Endothelial cell of umbilical vein (primary cell): ENCODE data around the gene VTI1A. TPM values are rescaled to one million over a fixed set of nuclear protein-coding genes. Genes with fewer than 3 reads are reported as not detected.
A peak's percentile ranks its signal among the peaks of the same experiment; 100 is the strongest.

Source experiments
- BruUV-seq: library from RNA; stranded (reverse); fragments of 400-500 nt; replicated peaks from 2 replicates; lab custom pipeline; 2021; lab: Mats Ljungman, UMichigan
- CTCF ChIA-PET: fragments of 300-600, 350-600 bp; sonication (Branson Sonifier 250); formaldehyde crosslinking; loops from one replicate; lab custom pipeline; 2021; ENCODE audit warnings: antibody characterized with exemption, inconsistent platforms; lab: Charles Lee
- POLR2A ChIA-PET: fragments of 300-600, 350-600 bp; sonication (Branson Sonifier 250); formaldehyde crosslinking; loops from one replicate; lab custom pipeline; 2021; ENCODE audit warnings: antibody characterized with exemption, inconsistent platforms; lab: Charles Lee
- DNase-seq: peaks from one replicate; pipeline ENCODE4 v3.0.0-alpha.2; 2011; ENCODE audit warnings: low read depth, low spot score
- FAIRE-seq: peaks from 2 replicates; lab custom pipeline; 2011; peaks lifted over from hg19 to GRCh38; lab: Jason Lieb, UNC
- H2AFZ ChIP-seq: 2 replicates; pipeline ENCODE4 v1.6.0; 2012; ENCODE audit warnings: low read depth, low read length, control low read depth, inconsistent platforms
- H3K27ac ChIP-seq: 2 replicates; pipeline ENCODE4 v1.5.1; 2011; ENCODE audit warnings: low read depth, mild to moderate bottlenecking, control low read depth, low read length, moderate library complexity; ENCODE audit not compliant: insufficient read depth
- H3K27me3 ChIP-seq, 2 experiments: 2 replicates each; pipeline versions ENCODE4 v1.6.0 to v1.6.1; 2011; ENCODE audit warnings: low read length in 2 of 2, mixed read lengths in 1 of 2; ENCODE audit not compliant: control insufficient read depth in 2 of 2, insufficient read depth in 2 of 2
- H3K36me3 ChIP-seq, 2 experiments: 2 replicates in 1 of 2; 3 replicates in 1 of 2; pipeline ENCODE4 v1.5.1; 2011; ENCODE audit warnings: low read length in 2 of 2, mild to moderate bottlenecking in 1 of 2, moderate library complexity in 1 of 2; ENCODE audit not compliant: control insufficient read depth in 2 of 2, insufficient read depth in 2 of 2; ENCODE audit errors: extremely low read depth in 1 of 2
- H3K4me1 ChIP-seq: 3 replicates; pipeline ENCODE4 v1.5.1; 2011; ENCODE audit warnings: mild to moderate bottlenecking, low read length; ENCODE audit not compliant: control insufficient read depth, insufficient read depth; ENCODE audit errors: extremely low read depth
- H3K4me2 ChIP-seq: 2 replicates; pipeline ENCODE4 v1.6.1; 2011; ENCODE audit warnings: low read length, control low read depth, mixed read lengths; ENCODE audit not compliant: insufficient read depth
- H3K4me3 ChIP-seq, 3 experiments: fragments of 200-600 bp in 1 of 3; sonication (generic), shearing (Covaris generic) in 1 of 3; replicated peaks in 1 of 3; 2 replicates each; pipeline ENCODE4 v1.5.1; 2011 to 2016; ENCODE audit warnings: control low read depth in 3 of 3, low read length in 3 of 3, mild to moderate bottlenecking in 2 of 3, inconsistent platforms in 1 of 3, low read depth in 1 of 3, moderate library complexity in 1 of 3; ENCODE audit not compliant: insufficient read depth in 1 of 3
- H3K79me2 ChIP-seq: 2 replicates; pipeline ENCODE4 v1.6.0; 2012; ENCODE audit warnings: low read length, inconsistent platforms; ENCODE audit not compliant: control insufficient read depth, insufficient read depth
- H3K9ac ChIP-seq: replicated peaks from 2 replicates; pipeline ENCODE3; 2011; ENCODE audit warnings: low read length, control low read depth; ENCODE audit not compliant: insufficient read depth; ENCODE audit errors: extremely low read depth
- H3K9me1 ChIP-seq: replicated peaks from 3 replicates; pipeline ENCODE4 v1.6.0; 2011; ENCODE audit warnings: mild to moderate bottlenecking, low read length; ENCODE audit not compliant: control insufficient read depth, insufficient read depth; ENCODE audit errors: extremely low read depth
- H3K9me3 ChIP-seq: replicated peaks from 2 replicates; pipeline ENCODE4 v1.5.1; 2012; ENCODE audit warnings: low read length, inconsistent platforms; ENCODE audit not compliant: control insufficient read depth, insufficient read depth
- H4K20me1 ChIP-seq: replicated peaks from 2 replicates; pipeline ENCODE3; 2011; ENCODE audit warnings: mild to moderate bottlenecking, low read length; ENCODE audit not compliant: control insufficient read depth, insufficient read depth; ENCODE audit errors: extremely low read depth
- CTCF ChIP-seq, 2 donors: IDR thresholded peaks; 1 replicate in 1 of 2; 2 replicates in 1 of 2; pipeline ENCODE4 v1.5.1; 2011; ENCODE audit warnings: low read length in 2 of 2, mild to moderate bottlenecking in 2 of 2, moderate library complexity in 2 of 2, control low read depth in 1 of 2, inconsistent platforms in 1 of 2, low read depth in 1 of 2; ENCODE audit not compliant: insufficient read depth in 1 of 2; ENCODE audit errors: extremely low read depth in 1 of 2
- EZH2 ChIP-seq: IDR thresholded peaks from 2 replicates; pipeline ENCODE4 v1.6.1; 2012; ENCODE audit warnings: borderline replicate concordance, low read depth, mild to moderate bottlenecking, moderate library complexity, low read length, inconsistent platforms; ENCODE audit not compliant: severe bottlenecking
- FOS ChIP-seq: IDR thresholded peaks from 2 replicates; pipeline ENCODE4 v1.6.1; 2011; ENCODE audit warnings: mild to moderate bottlenecking, low read length, moderate library complexity, borderline replicate concordance; ENCODE audit not compliant: insufficient read depth
- GATA2 ChIP-seq: IDR thresholded peaks from 2 replicates; pipeline ENCODE4 v1.7.0; 2011; ENCODE audit warnings: low read depth, mild to moderate bottlenecking, moderate library complexity, mixed read lengths, low read length; ENCODE audit not compliant: insufficient read length, insufficient read depth
- JUN ChIP-seq: IDR thresholded peaks from 2 replicates; pipeline ENCODE4 v1.6.1; 2011; ENCODE audit warnings: borderline replicate concordance, low read depth; ENCODE audit not compliant: insufficient read length, insufficient read depth
- MAX ChIP-seq: IDR thresholded peaks from 2 replicates; pipeline ENCODE4 v1.6.1; 2011; ENCODE audit not compliant: insufficient read depth, insufficient read length
- MYC ChIP-seq: IDR thresholded peaks from one replicate; pipeline ENCODE4 v1.6.1; 2011; ENCODE audit warnings: mild to moderate bottlenecking, low read depth, low read length
- POLR2A ChIP-seq: IDR thresholded peaks from 2 replicates; pipeline ENCODE4 v1.6.1; 2012; ENCODE audit warnings: low read depth, mild to moderate bottlenecking, control low read depth, low read length
- POLR2AphosphoS5 ChIP-seq: IDR thresholded peaks from 2 replicates; pipeline ENCODE4 v1.6.1; 2012; ENCODE audit warnings: low read depth, mild to moderate bottlenecking, control low read depth, low read length, moderate library complexity; ENCODE audit not compliant: insufficient read depth
- dilution Hi-C: fragments of 300-500 bp; cut with MboI; formaldehyde crosslinking; loops from one replicate; pipeline ENCODE4 v1.15.0; 2019; ENCODE audit warnings: low sequenced_read_pairs; ENCODE audit not compliant: extremely low pct_ligation_motif_present
- intact Hi-C: fragments of 100-400 bp; cut with micrococcal nuclease; formaldehyde crosslinking; loops from one replicate; pipeline ENCODE4 v1.10.0; 2022
- polyA plus RNA-seq, 4 experiments: library from polyadenylated mRNA; depleted of rRNA in 3 of 4; stranded (reverse) in 3 of 4; unstranded in 1 of 4; fragments of >200 nt; gene quantifications; 2 replicates each; pipeline versions ENCODE4 v1.2.1 to v1.2.3, GENCODE V29; 2011 to 2012; ENCODE audit warnings: missing spikeins in 1 of 4
- total RNA-seq: library from RNA; stranded (reverse); gene quantifications from 2 replicates; pipeline ENCODE4 v1.2.3, GENCODE V29; 2021

Gene VTI1A
- total and polyA plus RNA-seq, 2 donors (not counting 3 experiments of a cell fraction or from before 2014, with no cell fraction given): 10.8 to 35.6 TPM

- Histone ChIP-seq H3K36me3 (no peaks in the 10 kb centered on the region), H3K27ac (no peak overlapping the region), H2AFZ (no peak overlapping the region), H3K9me3 (no peaks in the 10 kb centered on the region), H3K9me1 (no peaks in the 10 kb centered on the region), H3K4me1 (peaks cover 10% of the 10 kb centered on the region), H3K79me2 (no peaks in the 10 kb centered on the region), H3K4me3 (no peak overlapping the region), H3K4me2 (peak overlapping the region; percentile 61), H3K9ac (no peak overlapping the region), H3K27me3 (no peaks in the 10 kb centered on the region), H4K20me1 (no peaks in the 10 kb centered on the region)
- BruUV-seq: no TSS peak
- TF ChIP-seq GATA2 (no peak), MAX (no peak), CTCF (IDR thresholded peaks at IDR 0.05; ENCODE audit: extremely low read depth in 1 of 2, insufficient read depth in 1 of 2, low read depth in 1 of 2, low read length in 2 of 2) (no peak), EZH2 (no peak), FOS (no peak), POLR2A (no peak), JUN (no peak), MYC (no peak), POLR2AphosphoS5 (no peak)
- no peak for FAIRE-seq
- peak; percentile 40 for DNase-seq
- dilution Hi-C loops: no loop called here
- POLR2A ChIA-PET: no interaction called here
- intact Hi-C loops: no loop called here
- CTCF ChIA-PET: interaction anchor here (1.1 to 1.8 kb wide), 2 partner anchors 32 to 107 kb away, joined by 4 read pairs; no protein-coding TSS in a partner anchor
These were observed 224.7 kb downstream of the VTI1A start for GRCh38 chr10:112671743-112672142.
